ENCODE results near the gene PDE11A.
A peak's percentile ranks its signal among the peaks of the same experiment; 100 is the strongest.

PDE11A gene

DNA sequence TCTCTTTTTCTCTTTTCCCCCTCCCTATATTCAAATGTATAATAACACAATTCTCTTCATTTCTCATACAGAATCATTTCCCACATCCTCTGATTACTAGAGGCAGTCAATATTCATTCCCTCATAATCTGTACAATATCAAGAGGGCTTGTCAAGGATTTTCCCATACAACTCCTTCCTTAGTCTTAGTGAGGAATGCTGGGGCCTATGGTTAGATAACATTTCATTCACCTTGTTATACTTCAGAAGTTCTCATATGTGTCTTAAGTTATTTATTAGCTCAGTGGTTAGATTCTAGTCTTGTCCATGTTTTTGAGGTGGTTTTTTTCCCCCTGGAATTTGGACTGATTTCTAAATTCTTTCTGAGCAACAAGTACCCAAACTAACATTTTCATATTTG, 289.5 kb downstream of the PDE11A start:
- H3K27ac ChIP-seq, result no peak overlapping the region
- H3K4me2 ChIP-seq (ENCODE audit: low read length), result no peak overlapping the region
- no peaks in the 10 kb centered on the region for H3K9me3 ChIP-seq (ENCODE audit: control insufficient read depth, low read length)
- TF ChIP-seq, protein P1, sequence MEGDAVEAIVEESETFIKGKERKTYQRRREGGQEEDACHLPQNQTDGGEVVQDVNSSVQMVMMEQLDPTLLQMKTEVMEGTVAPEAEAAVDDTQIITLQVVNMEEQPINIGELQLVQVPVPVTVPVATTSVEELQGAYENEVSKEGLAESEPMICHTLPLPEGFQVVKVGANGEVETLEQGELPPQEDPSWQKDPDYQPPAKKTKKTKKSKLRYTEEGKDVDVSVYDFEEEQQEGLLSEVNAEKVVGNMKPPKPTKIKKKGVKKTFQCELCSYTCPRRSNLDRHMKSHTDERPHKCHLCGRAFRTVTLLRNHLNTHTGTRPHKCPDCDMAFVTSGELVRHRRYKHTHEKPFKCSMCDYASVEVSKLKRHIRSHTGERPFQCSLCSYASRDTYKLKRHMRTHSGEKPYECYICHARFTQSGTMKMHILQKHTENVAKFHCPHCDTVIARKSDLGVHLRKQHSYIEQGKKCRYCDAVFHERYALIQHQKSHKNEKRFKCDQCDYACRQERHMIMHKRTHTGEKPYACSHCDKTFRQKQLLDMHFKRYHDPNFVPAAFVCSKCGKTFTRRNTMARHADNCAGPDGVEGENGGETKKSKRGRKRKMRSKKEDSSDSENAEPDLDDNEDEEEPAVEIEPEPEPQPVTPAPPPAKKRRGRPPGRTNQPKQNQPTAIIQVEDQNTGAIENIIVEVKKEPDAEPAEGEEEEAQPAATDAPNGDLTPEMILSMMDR (IDR thresholded peaks at IDR 0.05), result no peak
- H2AFZ ChIP-seq, result no peak overlapping the region
- no peaks in the 10 kb centered on the region for H3K36me3 ChIP-seq (ENCODE audit: control insufficient read depth, insufficient read depth, low read length)
- H3K4me3 ChIP-seq (ENCODE audit: low read depth, low read length), result no peak overlapping the region
- no peaks in the 10 kb centered on the region for H3K79me2 ChIP-seq
- H3K4me1 ChIP-seq, result peaks cover 6% of the 10 kb centered on the region
- no peaks in the 10 kb centered on the region for H3K27me3 ChIP-seq (ENCODE audit: control insufficient read depth, insufficient read depth, low read length)
- no peak overlapping the region for H3K9ac ChIP-seq

DNA sequence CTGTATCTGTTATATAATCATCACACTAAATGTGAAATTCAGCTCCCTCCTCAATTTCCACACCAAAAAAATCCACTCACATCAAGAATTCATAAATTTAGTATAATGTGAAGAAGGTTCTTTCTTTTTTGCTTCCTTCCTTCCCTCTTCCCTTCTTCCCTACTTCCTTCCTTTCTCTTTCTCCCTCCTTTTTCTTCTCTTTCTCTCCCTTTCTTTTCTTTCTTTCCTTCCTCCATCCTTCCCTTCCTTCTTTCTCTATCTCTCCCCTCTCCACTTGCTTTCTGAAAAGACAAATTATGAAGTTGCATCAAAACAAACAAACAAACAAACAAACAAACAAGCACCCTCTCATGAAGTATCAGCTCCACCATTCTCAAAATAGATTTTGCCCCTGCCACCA, 290.0 kb downstream of the PDE11A start:
- Histone ChIP-seq H3K79me2 (no peaks in the 10 kb centered on the region), H3K27ac (no peak overlapping the region), H3K27me3 (ENCODE audit: control insufficient read depth, insufficient read depth, low read length) (no peaks in the 10 kb centered on the region), H3K9ac (no peak overlapping the region), H3K4me2 (ENCODE audit: low read length) (no peak overlapping the region), H3K36me3 (ENCODE audit: control insufficient read depth, insufficient read depth, low read length) (no peaks in the 10 kb centered on the region), H3K4me3 (ENCODE audit: low read depth, low read length) (no peak overlapping the region), H3K4me1 (peaks cover 6% of the 10 kb centered on the region), H3K9me3 (ENCODE audit: control insufficient read depth, low read length) (no peaks in the 10 kb centered on the region), H2AFZ (no peak overlapping the region)
- TF ChIP-seq, protein P1 (IDR thresholded peaks at IDR 0.05), result no peak

DNA sequence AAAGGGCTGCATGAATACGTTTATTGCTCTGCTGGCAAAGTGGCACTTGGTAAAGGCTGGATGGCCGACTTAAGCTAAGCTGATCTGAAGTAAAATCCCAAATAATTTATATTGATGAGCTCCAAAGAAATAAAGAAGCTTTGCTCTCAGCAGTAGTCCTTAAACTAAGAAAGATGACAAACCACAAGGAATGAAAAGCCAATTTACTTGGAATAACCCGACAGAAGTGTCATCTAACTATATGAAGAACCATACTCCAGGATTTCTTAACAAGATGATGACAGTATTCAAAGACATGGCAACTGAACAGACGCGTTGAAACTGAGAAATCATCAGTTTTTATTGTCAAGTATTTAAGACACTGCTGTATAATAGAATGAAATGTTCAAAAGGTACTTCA, 294.1 kb downstream of the PDE11A start:
- no peak overlapping the region for H2AFZ ChIP-seq
- no peaks in the 10 kb centered on the region for H3K27me3 ChIP-seq (ENCODE audit: control insufficient read depth, insufficient read depth, low read length)
- no peak overlapping the region for H3K4me2 ChIP-seq (ENCODE audit: low read length)
- H3K79me2 ChIP-seq, result no peaks in the 10 kb centered on the region
- H3K9ac ChIP-seq, result no peak overlapping the region
- H3K9me3 ChIP-seq (ENCODE audit: control insufficient read depth, low read length), result no peaks in the 10 kb centered on the region
- H3K4me3 ChIP-seq (ENCODE audit: low read depth, low read length), result no peak overlapping the region
- H3K27ac ChIP-seq, result no peak overlapping the region
- no peaks in the 10 kb centered on the region for H3K36me3 ChIP-seq (ENCODE audit: control insufficient read depth, insufficient read depth, low read length)
- no peaks in the 10 kb centered on the region for H3K4me1 ChIP-seq
- TF ChIP-seq, protein P1 (IDR thresholded peaks at IDR 0.05), result no peak

DNA sequence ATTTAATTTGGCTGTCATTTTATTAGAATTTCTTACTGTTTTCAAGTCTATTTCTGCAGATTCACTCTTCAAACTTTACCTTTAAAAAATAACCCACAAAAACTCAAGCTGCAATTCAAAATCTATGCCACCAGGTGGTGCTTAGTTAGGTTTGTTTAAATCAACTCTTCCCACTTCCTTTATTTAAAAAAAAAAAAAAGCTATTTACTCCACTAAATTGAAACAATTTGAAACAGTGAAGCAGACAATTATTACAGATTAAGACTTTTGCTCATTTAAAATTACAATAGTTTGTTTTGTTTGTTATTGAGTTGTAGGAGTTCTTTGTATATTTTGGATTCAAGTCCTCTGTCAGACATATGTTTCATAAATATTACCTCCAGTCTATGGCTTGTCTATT, 300.0 kb downstream of the PDE11A start:
- Histone ChIP-seq H3K9me3 (ENCODE audit: control insufficient read depth, low read length) (no peaks in the 10 kb centered on the region), H3K4me3 (ENCODE audit: low read depth, low read length) (no peak overlapping the region), H3K36me3 (ENCODE audit: control insufficient read depth, insufficient read depth, low read length) (no peaks in the 10 kb centered on the region), H2AFZ (no peak overlapping the region), H3K9ac (no peak overlapping the region), H3K79me2 (no peaks in the 10 kb centered on the region), H3K4me1 (no peaks in the 10 kb centered on the region), H3K27me3 (ENCODE audit: control insufficient read depth, insufficient read depth, low read length) (no peaks in the 10 kb centered on the region), H3K27ac (no peak overlapping the region), H3K4me2 (ENCODE audit: low read length) (no peak overlapping the region)
- TF ChIP-seq, protein P1 (IDR thresholded peaks at IDR 0.05), result peak; percentile 50

DNA sequence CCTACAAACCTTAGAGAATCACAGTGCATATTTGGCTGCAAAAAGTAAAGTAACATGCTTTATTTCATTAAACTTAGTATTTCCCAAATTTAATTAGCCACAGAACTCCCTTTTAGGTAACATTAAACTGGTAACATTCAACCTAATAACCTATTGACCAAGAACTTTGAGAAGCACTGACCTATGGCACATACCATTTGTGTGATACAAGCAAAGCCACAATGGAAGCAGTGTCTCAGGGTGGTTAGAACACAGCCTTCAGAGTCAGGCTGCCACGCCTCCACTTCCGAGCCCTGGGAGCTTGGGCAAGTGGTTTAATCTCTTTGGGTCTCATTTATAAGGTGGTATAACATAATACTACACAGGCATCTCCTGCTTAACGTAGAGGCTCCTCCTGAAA, 301.4 kb downstream of the PDE11A start:
- Histone ChIP-seq H3K9ac (no peak overlapping the region), H3K79me2 (no peaks in the 10 kb centered on the region), H3K9me3 (ENCODE audit: control insufficient read depth, low read length) (no peaks in the 10 kb centered on the region), H2AFZ (no peak overlapping the region), H3K4me2 (ENCODE audit: low read length) (no peak overlapping the region), H3K4me3 (ENCODE audit: low read depth, low read length) (no peak overlapping the region), H3K27ac (no peak overlapping the region), H3K4me1 (no peaks in the 10 kb centered on the region), H3K36me3 (ENCODE audit: control insufficient read depth, insufficient read depth, low read length) (no peaks in the 10 kb centered on the region), H3K27me3 (ENCODE audit: control insufficient read depth, insufficient read depth, low read length) (no peaks in the 10 kb centered on the region)
- TF ChIP-seq, protein P1 (IDR thresholded peaks at IDR 0.05), result no peak

Data from parathyroid adenoma (tissue), 2 donors.